ENCODE results near the gene MAP1S. TPM values are rescaled to one million over a fixed set of nuclear protein-coding genes. Genes with fewer than 3 reads are reported as not detected.

MAP1S gene
- total and polyA plus RNA-seq, 2 of the 4 experiments (the other 2 are of a cell fraction): 6.1 to 48.6 TPM

DNA sequence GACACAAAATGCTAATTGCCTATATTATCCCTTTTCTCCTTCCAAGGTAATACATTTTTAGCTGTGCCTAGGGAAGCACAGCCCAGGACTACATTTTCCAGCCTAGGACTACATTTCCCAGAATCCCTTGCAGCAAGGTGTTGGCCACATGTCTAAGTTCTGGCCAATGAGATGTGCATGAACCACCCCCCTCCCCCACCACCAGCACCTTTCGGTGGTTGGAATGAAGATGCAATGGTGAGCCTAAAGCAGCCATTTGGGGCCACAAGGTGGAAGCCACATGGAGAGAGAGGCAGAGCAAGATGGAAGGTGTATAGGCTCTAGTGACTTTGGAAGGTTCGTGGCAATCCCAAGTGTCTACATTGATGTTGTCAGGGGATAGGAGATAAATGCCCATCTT, 47.4 kb upstream of the MAP1S start:
- dilution Hi-C loops (cut with HindIII; ENCODE audit: low sequenced_read_pairs, unreplicated experiment) (no loop called here), intact Hi-C loops (cut with micrococcal nuclease) (no loop called here), in situ Hi-C loops (cut with MboI; ENCODE audit: low sequenced_read_pairs) (no loop called here)
- H3K23ac ChIP-seq (ENCODE audit: low read depth, low read length): no peak overlapping the region
- H3K9ac ChIP-seq (ENCODE audit: low read depth, low read length): no peak overlapping the region
- no peaks in the 10 kb centered on the region for H3K9me1 ChIP-seq (ENCODE audit: insufficient read depth, low read length)
- H2BK5ac ChIP-seq (ENCODE audit: low read depth, low read length, poor library complexity, severe bottlenecking): no peak overlapping the region
- no peaks in the 10 kb centered on the region for H3K4me1 ChIP-seq (ENCODE audit: control insufficient read depth, insufficient read depth, low read length)
- H3K27ac ChIP-seq (ENCODE audit: insufficient read depth, low read length): no peak overlapping the region
- no peak overlapping the region for H3K14ac ChIP-seq (replicated peaks; ENCODE audit: low read depth, low read length)
- peaks cover 4% of the 10 kb centered on the region; the same call in 1 of the 2 replicates for H3K27me3 ChIP-seq (ENCODE audit: control insufficient read depth, insufficient read depth, low read length)
- H3K79me1 ChIP-seq (ENCODE audit: low read depth in 1 of 2, low read length in 2 of 2): no peaks in the 10 kb centered on the region
- no peak overlapping the region for H3K56ac ChIP-seq (ENCODE audit: extremely low read depth, insufficient read depth, low read length)
- no peaks in the 10 kb centered on the region for H3K36me3 ChIP-seq (ENCODE audit: control insufficient read depth, insufficient read depth, low read length)
- POLR2A ChIA-PET (ENCODE audit: unreplicated experiment): no interaction called here
- no peak overlapping the region for H3K18ac ChIP-seq (ENCODE audit: low read depth, low read length)
- TF ChIP-seq, protein P1, sequence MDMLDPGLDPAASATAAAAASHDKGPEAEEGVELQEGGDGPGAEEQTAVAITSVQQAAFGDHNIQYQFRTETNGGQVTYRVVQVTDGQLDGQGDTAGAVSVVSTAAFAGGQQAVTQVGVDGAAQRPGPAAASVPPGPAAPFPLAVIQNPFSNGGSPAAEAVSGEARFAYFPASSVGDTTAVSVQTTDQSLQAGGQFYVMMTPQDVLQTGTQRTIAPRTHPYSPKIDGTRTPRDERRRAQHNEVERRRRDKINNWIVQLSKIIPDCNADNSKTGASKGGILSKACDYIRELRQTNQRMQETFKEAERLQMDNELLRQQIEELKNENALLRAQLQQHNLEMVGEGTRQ (IDR thresholded peaks at IDR 0.05; ENCODE audit: low read depth, low read length): peak; percentile 93
- no peak for TF ChIP-seq RAD21 (IDR thresholded peaks at IDR 0.05; ENCODE audit: low read length)
- no peak for TF ChIP-seq MXI1 (IDR thresholded peaks at IDR 0.05; ENCODE audit: borderline replicate concordance, low read depth, low read length)
- TF ChIP-seq CHD1 (IDR thresholded peaks at IDR 0.05; ENCODE audit: low read depth, low read length): no peak
- H3K4ac ChIP-seq (ENCODE audit: low read depth, low read length): no peak overlapping the region
- no CpG with 5 or more reads among the region's 2 CpGs for WGBS, 2 experiments (ENCODE audit: extremely low coverage in 2 of 2, insufficient read length in 1 of 2)
- H2BK15ac ChIP-seq (ENCODE audit: low read depth, low read length): no peak overlapping the region
- peak; percentile 37 for DNase-seq
- no peak overlapping the region for H2AK9ac ChIP-seq (replicated peaks; ENCODE audit: low read depth, low read length, poor library complexity)
- H2BK120ac ChIP-seq (ENCODE audit: low read depth, low read length): no peak overlapping the region
- H4K20me1 ChIP-seq (ENCODE audit: insufficient read depth, low read length): no peaks in the 10 kb centered on the region
- no peaks in the 10 kb centered on the region for H3K9me3 ChIP-seq (ENCODE audit: control insufficient read depth, insufficient read depth, low read length)
- ATAC-seq (ENCODE audit: low read depth): peak; percentile 62; the same call in 1 of the 2 replicates
- H4K8ac ChIP-seq (ENCODE audit: low read depth in 2 of 2, low read length in 2 of 2): no peak overlapping the region
- no peak overlapping the region for H3K4me2 ChIP-seq (ENCODE audit: low read depth, low read length)
- no peak overlapping the region for H2AK5ac ChIP-seq (ENCODE audit: low read depth, low read length)
- CTCF ChIA-PET: no interaction called here
- BruUV-seq (replicated peaks): no TSS peak
- no peak overlapping the region for H2BK20ac ChIP-seq (ENCODE audit: low read depth, low read length)
- no peak overlapping the region for H4K91ac ChIP-seq (ENCODE audit: insufficient read depth, low read depth, low read length)
- H2AFZ ChIP-seq (replicated peaks; ENCODE audit: low read length, poor library complexity): no peak overlapping the region
- H4K5ac ChIP-seq (ENCODE audit: low read depth, low read length): no peak overlapping the region
- no peak overlapping the region for H3K4me3 ChIP-seq (ENCODE audit: insufficient read depth, low read depth, low read length)
